CD4-positive, alpha-beta T cell treated with Interleukin-6 for 4 hours (primary cell): ENCODE results near the gene ZNF423.

ENCODE experiments used
- DNase-seq: peaks from one replicate; pipeline ENCODE4 v3.0.0-alpha.2; 2020; ENCODE audit warnings: mixed read lengths

Gene ZNF423

GRCh38 chr16:49545243-49545642 is 310.7 kb downstream of the ZNF423 start:
- DNase-seq, result no peak

GRCh38 chr16:49544828-49545227 is 311.1 kb downstream of the ZNF423 start:
- no peak for DNase-seq

DNA sequence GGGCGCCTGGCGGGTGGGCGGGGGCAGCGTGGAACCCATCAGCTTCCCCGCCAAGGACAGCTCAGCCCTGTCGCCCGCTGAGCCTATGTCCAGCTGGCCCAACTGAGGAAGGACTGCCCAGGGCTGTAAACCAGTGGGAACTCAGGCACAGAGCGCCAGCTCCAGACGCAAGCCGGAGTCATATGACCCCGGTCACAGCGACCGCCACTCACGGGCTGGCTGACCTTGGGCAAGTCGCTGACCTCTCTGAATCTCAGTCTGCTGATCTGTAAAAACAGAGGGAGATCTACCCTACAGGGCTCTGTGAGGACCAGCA is 312.3 kb downstream of the ZNF423 start:
- no peak for DNase-seq

- no peak for DNase-seq
Observed at GRCh38 chr16:49542946-49543630, 312.8 kb downstream of the ZNF423 start.

DNA sequence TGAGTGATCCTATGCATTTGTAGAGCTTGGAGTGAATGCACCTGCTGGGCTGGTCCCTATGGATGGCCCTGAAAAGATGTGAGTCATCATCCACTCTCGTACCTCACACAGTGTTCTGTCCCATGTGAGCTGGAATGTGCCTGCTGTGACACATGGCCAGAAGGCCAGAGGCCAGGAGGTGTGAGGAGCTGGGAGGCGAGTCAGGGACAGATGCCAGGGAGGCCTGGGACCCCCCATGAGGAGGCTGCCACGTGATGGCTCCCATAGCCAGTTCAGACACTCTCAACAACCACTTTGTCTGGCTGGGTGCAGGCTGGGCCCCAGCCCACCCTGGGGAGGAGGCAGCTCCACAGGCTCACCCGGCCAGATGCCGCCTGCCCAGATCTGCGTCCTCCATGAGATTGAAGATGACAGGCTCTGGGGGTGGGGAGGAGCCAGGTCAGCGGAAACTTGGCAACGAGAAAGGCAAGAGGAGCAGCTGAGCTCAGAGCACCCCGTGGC is 313.5 kb downstream of the ZNF423 start:
- no peak for DNase-seq

GRCh38 chr16:49540836-49541235 is 315.1 kb downstream of the ZNF423 start:
- no peak for DNase-seq

DNA sequence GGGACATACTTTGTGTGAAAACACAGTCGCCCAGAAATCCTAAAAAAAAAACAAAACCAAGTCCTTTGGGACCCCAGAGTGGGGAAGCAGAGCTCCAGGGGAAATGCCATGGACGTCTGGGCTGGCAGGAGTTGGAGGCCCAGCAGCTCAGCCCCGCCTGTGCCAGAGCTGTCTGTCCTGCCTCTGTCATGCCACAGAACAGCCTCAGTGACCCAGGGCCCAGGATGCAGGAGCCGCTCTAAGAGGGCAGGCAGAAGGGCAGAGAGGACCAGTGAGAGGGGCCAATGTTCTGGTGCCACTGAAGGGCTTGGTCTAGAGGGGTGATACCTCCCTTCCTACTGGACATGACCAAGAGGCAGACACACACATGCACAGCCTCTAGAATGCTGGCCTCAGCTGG is 316.2 kb downstream of the ZNF423 start:
- DNase-seq, result no peak

DNA sequence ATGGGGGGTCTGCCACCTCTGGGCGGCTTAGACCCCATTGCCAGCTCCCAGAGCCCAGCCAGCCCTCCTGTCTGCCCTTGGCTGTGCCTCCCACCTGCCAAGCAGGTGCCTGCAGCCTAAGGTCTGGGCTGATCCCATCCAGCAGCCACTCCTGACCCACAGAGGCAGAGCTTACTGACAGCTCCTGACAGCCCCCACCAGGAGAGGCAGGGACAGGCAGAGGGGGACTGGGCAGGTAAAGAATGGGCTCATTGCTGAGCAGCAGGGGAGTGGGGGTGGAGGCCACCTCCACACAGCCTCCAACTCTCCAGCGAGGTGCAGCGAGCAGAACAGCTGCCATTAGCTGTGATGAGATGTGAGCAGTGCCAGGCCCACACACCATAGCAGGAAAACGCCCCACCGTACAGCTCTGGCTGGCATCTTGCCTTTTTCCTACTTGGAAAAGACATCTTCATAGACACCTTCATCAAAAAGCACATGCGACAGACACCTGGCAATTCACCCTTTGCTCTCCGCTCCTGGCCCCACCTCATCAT is 317.9 kb downstream of the ZNF423 start:
- no peak for DNase-seq

- DNase-seq, result no peak
Observed at GRCh38 chr16:49534901-49535610, 320.9 kb downstream of the ZNF423 start.

- no peak for DNase-seq
Observed at GRCh38 chr16:49533422-49533821, 322.5 kb downstream of the ZNF423 start.

- no peak for DNase-seq
Observed at GRCh38 chr16:49532873-49533272, 323.0 kb downstream of the ZNF423 start.

DNA sequence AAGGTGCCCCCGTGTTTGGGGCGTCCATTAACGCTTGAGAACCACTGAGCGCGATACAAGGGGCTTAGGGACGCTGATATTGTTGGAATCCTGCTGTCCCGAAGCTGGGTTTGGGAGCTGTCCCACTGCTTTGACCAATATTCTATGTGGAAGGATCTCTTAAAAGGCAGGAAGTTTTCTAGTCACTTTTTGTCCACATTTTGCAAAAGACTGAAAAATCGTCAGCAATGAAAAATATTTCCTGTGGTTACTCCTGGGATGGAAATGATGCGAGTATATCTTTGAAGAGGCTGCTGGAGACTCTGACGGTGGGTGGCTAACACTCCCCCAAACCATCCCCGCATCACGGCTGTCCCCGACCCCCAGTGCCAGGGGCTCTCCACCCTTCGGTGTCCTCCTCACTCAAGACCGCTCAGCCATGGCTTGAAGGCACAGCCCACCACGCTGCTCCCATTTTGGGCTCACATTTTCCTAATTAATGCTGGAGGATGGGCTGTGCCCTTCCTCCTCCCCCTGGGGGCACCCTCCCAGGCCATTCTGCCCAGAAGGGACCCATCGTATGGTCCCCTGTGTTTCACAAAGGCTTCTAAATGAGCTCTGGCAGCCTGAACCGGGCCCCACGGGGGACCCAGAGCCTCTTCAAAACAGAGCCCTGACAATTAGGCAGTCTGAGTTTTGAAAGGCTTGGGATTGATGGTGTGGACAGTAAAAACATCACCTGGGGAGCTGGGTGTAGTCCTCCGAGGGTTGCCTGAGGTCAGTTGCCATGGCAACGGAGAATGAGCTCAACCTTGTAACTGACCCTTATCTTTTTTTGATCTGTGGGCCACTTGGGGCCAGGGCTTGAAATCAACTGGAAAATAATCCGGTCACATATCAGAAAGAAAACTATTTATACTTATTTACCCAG is 323.7 kb downstream of the ZNF423 start:
- no peak for DNase-seq

- no peak for DNase-seq
Observed at GRCh38 chr16:49531425-49531824, 324.5 kb downstream of the ZNF423 start.

DNA sequence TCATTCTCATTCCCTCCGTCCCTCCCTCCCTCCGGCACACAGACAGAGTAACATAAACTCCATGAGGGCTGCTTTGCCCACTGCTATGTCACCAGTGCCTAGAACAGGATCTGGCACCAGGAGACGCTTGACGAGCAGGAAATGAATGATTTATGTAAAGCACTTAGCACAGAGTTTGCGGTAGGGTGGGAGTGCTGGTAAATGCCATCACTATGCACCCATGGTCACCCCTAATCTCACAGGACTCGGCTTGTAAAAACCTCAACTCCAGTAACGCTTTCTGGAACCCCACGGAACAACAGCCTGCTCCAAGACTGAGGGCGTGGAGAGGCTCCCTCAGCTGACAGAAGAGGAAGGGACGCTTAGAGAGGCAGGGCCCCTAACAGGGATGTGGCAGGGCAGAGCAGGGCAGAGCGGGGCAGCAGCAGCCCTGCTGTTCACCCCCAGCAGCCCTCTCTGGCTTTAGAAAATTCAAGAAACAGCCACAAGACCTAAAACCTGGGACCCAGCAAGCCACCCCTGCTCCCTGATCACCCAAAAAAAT is 325.4 kb downstream of the ZNF423 start:
- DNase-seq, result no peak

DNA sequence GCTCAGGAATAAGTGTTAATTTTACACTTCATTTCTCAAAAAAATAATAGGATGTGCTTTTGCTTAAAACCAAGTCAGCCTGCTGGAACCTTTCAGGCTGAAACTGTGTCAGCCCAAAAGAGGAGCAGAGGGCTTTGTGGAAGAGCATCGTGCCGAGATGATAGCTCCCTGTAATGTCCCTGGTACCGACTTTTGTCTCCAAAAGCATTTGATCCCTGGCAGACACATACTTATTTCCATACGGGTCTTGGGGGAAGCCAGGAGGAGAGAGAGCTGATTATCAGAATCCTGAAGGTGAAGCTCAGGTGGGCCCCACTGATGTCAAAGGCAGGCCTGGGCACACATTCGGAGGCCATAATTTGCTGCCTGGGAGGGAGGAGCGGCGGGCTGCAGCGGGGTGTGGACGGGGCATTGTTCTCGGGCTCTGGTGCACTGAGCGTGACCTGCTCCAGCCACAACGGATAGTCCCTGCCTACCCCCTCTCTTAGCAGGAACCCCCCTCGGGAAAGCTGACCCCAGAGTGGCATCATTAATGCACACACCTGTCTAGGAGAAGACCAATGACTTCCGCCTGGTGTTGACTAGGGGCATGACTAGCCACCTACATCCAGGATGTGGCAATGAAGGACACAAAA is 326.4 kb downstream of the ZNF423 start:
- DNase-seq, result no peak

DNA sequence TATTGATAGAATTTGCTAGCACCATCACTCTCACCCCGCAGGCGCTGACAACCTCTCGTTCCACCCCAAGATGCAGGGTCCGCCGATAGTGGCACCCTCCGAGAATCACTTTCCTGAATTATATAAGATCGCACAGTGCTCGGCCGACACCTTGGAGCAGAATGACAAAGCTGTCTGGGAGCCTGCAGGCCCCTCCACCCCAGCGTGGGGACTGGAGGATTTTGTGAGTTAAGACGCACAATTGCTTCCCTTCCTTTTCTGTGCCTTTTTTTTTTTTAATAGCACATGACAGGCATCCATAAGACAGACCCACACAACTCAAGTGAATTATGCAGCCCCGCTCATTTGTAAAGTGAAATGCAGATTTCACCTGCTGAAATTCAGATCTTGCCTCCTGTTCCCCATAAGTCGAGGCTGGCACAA is 327.0 kb downstream of the ZNF423 start:
- DNase-seq, result no peak

GRCh38 chr16:49528060-49528865 is 327.6 kb downstream of the ZNF423 start:
- peak; percentile 46 for DNase-seq

DNA sequence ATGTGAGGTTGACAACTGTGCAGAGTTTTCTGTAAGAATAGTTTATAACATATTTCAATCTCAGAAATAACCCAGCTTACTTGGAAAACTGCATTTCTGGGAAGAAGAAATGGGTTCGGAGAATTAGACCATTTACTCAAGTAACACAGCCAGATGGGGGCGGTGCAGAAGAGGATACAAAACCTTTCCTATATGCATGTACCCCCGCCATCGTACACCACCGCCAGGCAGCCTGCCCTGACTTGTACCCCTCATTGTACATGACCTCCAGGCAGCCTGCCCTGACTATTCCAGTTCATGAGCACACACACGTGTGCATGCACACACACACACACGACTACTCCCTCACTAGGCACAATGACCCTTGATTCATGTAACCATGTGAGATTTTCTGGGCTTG is 328.3 kb downstream of the ZNF423 start:
- DNase-seq, result no peak

- DNase-seq, result no peak
Observed at GRCh38 chr16:49526860-49527365, 329.0 kb downstream of the ZNF423 start.

DNA sequence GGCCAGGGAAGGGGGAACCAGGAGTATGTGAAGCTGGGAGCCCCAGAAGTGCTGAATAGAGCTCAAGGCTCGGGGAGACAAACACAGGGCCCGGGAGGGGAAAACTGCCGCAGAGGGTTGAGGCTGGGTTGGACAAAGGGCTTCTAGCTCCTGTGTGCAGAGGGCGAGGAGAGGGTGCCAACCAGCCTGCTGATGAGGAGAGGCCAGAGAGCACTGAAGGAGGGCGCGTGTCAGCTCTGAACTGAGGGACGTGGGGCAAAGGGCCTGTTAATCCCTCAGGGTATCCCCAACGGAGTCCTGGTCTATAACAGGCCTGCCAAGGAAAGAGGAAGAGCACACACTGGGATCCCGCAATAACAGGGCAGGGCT is 331.0 kb downstream of the ZNF423 start:
- no peak for DNase-seq

GRCh38 chr16:49524216-49524946 is 331.5 kb downstream of the ZNF423 start:
- no peak for DNase-seq
